Measurements from ENCODE around the gene SDF4. TPM values are rescaled to one million over a fixed set of nuclear protein-coding genes. Genes with fewer than 3 reads are reported as not detected.

The SDF4 gene
- total RNA-seq, 1 donor from 2014 or later, result 74.2 TPM

- H3K27me3 ChIP-seq, result peaks cover 7% of the 10 kb centered on the region
- no peaks in the 10 kb centered on the region for H3K36me3 ChIP-seq
- no peak overlapping the region for H3K27ac ChIP-seq
- peaks cover 39% of the 10 kb centered on the region for H3K4me1 ChIP-seq
- no peaks in the 10 kb centered on the region for H3K9me3 ChIP-seq
- TF ChIP-seq, protein P1, sequence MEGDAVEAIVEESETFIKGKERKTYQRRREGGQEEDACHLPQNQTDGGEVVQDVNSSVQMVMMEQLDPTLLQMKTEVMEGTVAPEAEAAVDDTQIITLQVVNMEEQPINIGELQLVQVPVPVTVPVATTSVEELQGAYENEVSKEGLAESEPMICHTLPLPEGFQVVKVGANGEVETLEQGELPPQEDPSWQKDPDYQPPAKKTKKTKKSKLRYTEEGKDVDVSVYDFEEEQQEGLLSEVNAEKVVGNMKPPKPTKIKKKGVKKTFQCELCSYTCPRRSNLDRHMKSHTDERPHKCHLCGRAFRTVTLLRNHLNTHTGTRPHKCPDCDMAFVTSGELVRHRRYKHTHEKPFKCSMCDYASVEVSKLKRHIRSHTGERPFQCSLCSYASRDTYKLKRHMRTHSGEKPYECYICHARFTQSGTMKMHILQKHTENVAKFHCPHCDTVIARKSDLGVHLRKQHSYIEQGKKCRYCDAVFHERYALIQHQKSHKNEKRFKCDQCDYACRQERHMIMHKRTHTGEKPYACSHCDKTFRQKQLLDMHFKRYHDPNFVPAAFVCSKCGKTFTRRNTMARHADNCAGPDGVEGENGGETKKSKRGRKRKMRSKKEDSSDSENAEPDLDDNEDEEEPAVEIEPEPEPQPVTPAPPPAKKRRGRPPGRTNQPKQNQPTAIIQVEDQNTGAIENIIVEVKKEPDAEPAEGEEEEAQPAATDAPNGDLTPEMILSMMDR (IDR thresholded peaks at IDR 0.05), result no peak
- TF ChIP-seq POLR2AphosphoS5 (IDR thresholded peaks at IDR 0.05; ENCODE audit: insufficient read depth in 1 of 2, low read depth in 1 of 2), result no peak
- no peak for TF ChIP-seq POLR2A (IDR thresholded peaks at IDR 0.05)
- DNase-seq (ENCODE audit: extremely low spot score in 2 of 2), result no peak
- intact Hi-C loops (cut with DNase I), result loop anchor here (10.0 kb wide), 1 partner anchor 111 kb away; no protein-coding TSS in a partner anchor
- no peak overlapping the region for H3K4me3 ChIP-seq
Measured at GRCh38 chr1:1236176-1236763, 4.5 kb upstream of the SDF4 start.

DNA sequence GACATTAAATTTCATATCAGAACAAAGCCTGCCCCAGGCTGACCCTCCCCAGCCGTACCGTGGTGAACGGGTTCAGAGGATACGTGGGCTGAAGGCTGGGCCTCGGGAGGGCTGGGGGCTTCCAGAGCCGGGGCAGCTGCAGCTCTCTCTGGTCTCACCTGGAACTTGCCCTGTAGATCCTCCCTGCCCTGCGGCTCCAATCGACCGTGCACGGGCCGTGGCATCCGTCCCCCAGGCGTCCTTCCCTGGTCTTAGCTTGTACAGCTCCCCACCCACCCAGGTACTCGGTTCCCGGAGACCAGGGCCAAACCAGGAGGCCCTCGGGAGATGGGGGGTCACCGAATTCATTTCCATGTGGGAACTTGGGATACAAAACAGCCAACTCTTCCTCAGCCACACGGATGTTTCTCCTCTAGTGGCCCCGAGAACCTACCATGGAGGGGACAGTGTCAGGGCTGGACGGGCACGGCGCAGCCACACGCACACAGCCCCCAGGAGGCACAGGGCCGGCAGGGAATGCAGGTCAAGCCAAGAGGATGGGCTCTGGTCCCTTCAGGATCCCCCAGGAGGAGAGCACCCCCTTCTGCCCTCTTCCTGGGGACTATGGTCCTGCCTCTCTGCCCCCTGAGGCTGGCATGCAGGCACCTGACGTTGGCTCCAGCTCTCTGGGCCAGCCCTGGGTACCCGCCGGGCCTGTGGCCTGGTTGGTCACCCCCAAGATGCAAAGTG lies 3.4 kb upstream of the SDF4 start:
- peaks cover 49% of the 10 kb centered on the region for H3K4me1 ChIP-seq
- no peaks in the 10 kb centered on the region for H3K36me3 ChIP-seq
- intact Hi-C loops (cut with DNase I), result loop anchor here (10.0 kb wide), 1 partner anchor 110 kb away; no protein-coding TSS in a partner anchor
- H3K27me3 ChIP-seq, result peaks cover 7% of the 10 kb centered on the region
- H3K9me3 ChIP-seq, result no peaks in the 10 kb centered on the region
- no peak for DNase-seq (ENCODE audit: extremely low spot score in 2 of 2)
- H3K4me3 ChIP-seq, result no peak overlapping the region
- H3K27ac ChIP-seq, result no peak overlapping the region
- TF ChIP-seq, protein P1 (IDR thresholded peaks at IDR 0.05), result no peak
- no peak for TF ChIP-seq POLR2AphosphoS5 (IDR thresholded peaks at IDR 0.05; ENCODE audit: insufficient read depth in 1 of 2, low read depth in 1 of 2)
- no peak for TF ChIP-seq POLR2A (IDR thresholded peaks at IDR 0.05)

- intact Hi-C loops (cut with DNase I), result loop anchor here (10.0 kb wide), 1 partner anchor 109 kb away; no protein-coding TSS in a partner anchor
- H3K27me3 ChIP-seq, result peaks cover 5% of the 10 kb centered on the region
- H3K4me1 ChIP-seq, result peaks cover 52% of the 10 kb centered on the region
- TF ChIP-seq POLR2AphosphoS5 (IDR thresholded peaks at IDR 0.05; ENCODE audit: insufficient read depth in 1 of 2, low read depth in 1 of 2) (no peak), POLR2A (IDR thresholded peaks at IDR 0.05) (no peak)
- TF ChIP-seq, protein P1 (IDR thresholded peaks at IDR 0.05), result no peak
- H3K36me3 ChIP-seq, result no peaks in the 10 kb centered on the region
- no peak overlapping the region for H3K4me3 ChIP-seq
- no peaks in the 10 kb centered on the region for H3K9me3 ChIP-seq
- no peak for DNase-seq (ENCODE audit: extremely low spot score in 2 of 2)
- no peak overlapping the region for H3K27ac ChIP-seq
Measured at GRCh38 chr1:1234180-1234808, 2.5 kb upstream of the SDF4 start.

- Histone ChIP-seq H3K4me3 (no peak overlapping the region), H3K27me3 (peaks cover 3% of the 10 kb centered on the region), H3K27ac (no peak overlapping the region), H3K9me3 (no peaks in the 10 kb centered on the region), H3K4me1 (peaks cover 55% of the 10 kb centered on the region), H3K36me3 (peaks cover 0 to 4% of the 10 kb centered on the region in 2 donors)
- no peak for TF ChIP-seq POLR2AphosphoS5 (IDR thresholded peaks at IDR 0.05; ENCODE audit: insufficient read depth in 1 of 2, low read depth in 1 of 2)
- TF ChIP-seq, protein P1 (IDR thresholded peaks at IDR 0.05), result no peak
- TF ChIP-seq POLR2A (IDR thresholded peaks at IDR 0.05), result no peak
- no peak for DNase-seq (ENCODE audit: extremely low spot score in 2 of 2)
- intact Hi-C loops (cut with DNase I), result loop anchor here (10.0 kb wide), 1 partner anchor 109 kb away; no protein-coding TSS in a partner anchor
Measured at GRCh38 chr1:1233567-1233892, 1.7 kb upstream of the SDF4 start.

Data from vagina (tissue), 2 donors.